HepG2 (cell line): ENCODE data around the gene ABAT. TPM values are rescaled to one million over a fixed set of nuclear protein-coding genes. Genes with fewer than 3 reads are reported as not detected.

Experiments
- ATAC-seq: fragments of 200-7000 bp; cut with Tn5 transposase; 3 replicates; pipeline ENCODE4 v1.9.1; 2020; ENCODE audit warnings: mild to moderate bottlenecking, moderate library complexity
- BruUV-seq: library from RNA; stranded (reverse); fragments of 400-500 nt; replicated peaks from 2 replicates; lab custom pipeline; 2021; lab: Mats Ljungman, UMichigan
- CTCF ChIA-PET: fragments of 300-600 bp; formaldehyde crosslinking; extraction: SDS; loops from one replicate; lab custom pipeline; 2021; ENCODE audit warnings: low total read pairs, inconsistent platforms, low intra/inter-chr PET ratio; lab: Yijun Ruan, JAX
- POLR2A ChIA-PET: fragments of 350-600 bp; sonication (Branson Sonifier 250); formaldehyde crosslinking; loops from one replicate; lab custom pipeline; 2020; ENCODE audit warnings: antibody characterized with exemption, inconsistent platforms; lab: Yijun Ruan, JAX
- DNase-seq: peaks from one replicate; pipeline ENCODE4 v3.0.0-alpha.2; 2015; ENCODE audit warnings: low spot score
- FAIRE-seq: peaks from 3 replicates; lab custom pipeline; 2011; peaks lifted over from hg19 to GRCh38; lab: Jason Lieb, UNC
- H2AFZ ChIP-seq: one replicate; pipeline ENCODE4 v1.6.1; 2011; ENCODE audit warnings: low read length, inconsistent platforms
- H3K27ac ChIP-seq: fragments of 300-600 bp; 3 replicates; pipeline ENCODE4 v1.8.0; 2011; ENCODE audit warnings: mixed run types, mild to moderate bottlenecking, mixed read lengths, low read length, inconsistent platforms; ENCODE audit not compliant: insufficient read depth; ENCODE audit errors: extremely low read length
- H3K27me3 ChIP-seq, 2 experiments: fragments of 200-600 bp in 1 of 2; 2 replicates in 1 of 2; 3 replicates in 1 of 2; pipeline versions ENCODE4 v1.6.0 to v1.8.0; 2011; ENCODE audit warnings: low read length in 2 of 2, mild to moderate bottlenecking in 2 of 2, moderate library complexity in 2 of 2, inconsistent platforms in 1 of 2; ENCODE audit not compliant: insufficient read depth in 2 of 2, control insufficient read depth in 1 of 2
- H3K36me3 ChIP-seq, 2 experiments: fragments of 200-600 bp in 1 of 2; replicated peaks in 1 of 2; 2 replicates in 1 of 2; 3 replicates in 1 of 2; pipeline versions ENCODE4 v1.5.1 to v1.8.0; 2011; ENCODE audit warnings: low read length in 2 of 2, inconsistent platforms in 1 of 2; ENCODE audit not compliant: insufficient read depth in 2 of 2, control insufficient read depth in 1 of 2
- H3K4me1 ChIP-seq: 2 replicates; pipeline ENCODE4 v1.5.1; 2012; ENCODE audit warnings: low read length, inconsistent platforms; ENCODE audit not compliant: insufficient read depth
- H3K4me2 ChIP-seq: 2 replicates; pipeline ENCODE4 v1.6.0; 2011; ENCODE audit warnings: low read depth, low read length, inconsistent platforms
- H3K4me3 ChIP-seq, 3 experiments: fragments of 200-600 bp in 1 of 3; sonication (generic), shearing (Covaris generic) in 1 of 3; replicated peaks in 1 of 3; 2 replicates each; pipeline ENCODE4 v1.5.1; 2011 to 2016; ENCODE audit warnings: low read length in 3 of 3, inconsistent platforms in 2 of 3, low read depth in 2 of 3, mild to moderate bottlenecking in 2 of 3, control low read depth in 1 of 3, mixed read lengths in 1 of 3; ENCODE audit not compliant: insufficient read depth in 1 of 3
- H3K79me2 ChIP-seq: one replicate; pipeline ENCODE4 v1.6.1; 2011; ENCODE audit warnings: low read length, inconsistent platforms; ENCODE audit not compliant: insufficient read depth
- H3K9ac ChIP-seq: 2 replicates; pipeline ENCODE4 v1.6.0; 2011; ENCODE audit warnings: mild to moderate bottlenecking, low read depth, low read length, inconsistent platforms; ENCODE audit not compliant: insufficient read depth
- H3K9me3 ChIP-seq: 2 replicates; pipeline ENCODE4 v1.5.1; 2012; ENCODE audit warnings: mild to moderate bottlenecking, low read length
- H4K20me1 ChIP-seq: 2 replicates; pipeline ENCODE4 v1.6.0; 2011; ENCODE audit warnings: inconsistent platforms, mild to moderate bottlenecking, low read length, moderate library complexity; ENCODE audit not compliant: insufficient read depth
- AGO2 ChIP-seq: fragments of 200-400 bp; formaldehyde crosslinking; optimal IDR thresholded peaks from 2 replicates; pipeline ENCODE3; 2017; ENCODE audit warnings: mild to moderate bottlenecking, low read depth, low read length, moderate library complexity
- FLYWCH1 ChIP-seq: sonication (generic); formaldehyde crosslinking; IDR thresholded peaks from 2 replicates; pipeline ENCODE4 v1.8.1; 2023; ENCODE audit warnings: mild to moderate bottlenecking, missing genetic modification reagents
- GPN1 ChIP-seq: sonication (generic); formaldehyde crosslinking; IDR thresholded peaks from 2 replicates; pipeline ENCODE4 v1.5.1; 2020; ENCODE audit warnings: missing genetic modification reagents, borderline replicate concordance
- HCFC1 ChIP-seq: fragments of 150-350 bp; IDR thresholded peaks from 2 replicates; pipeline ENCODE4 v1.6.1; 2014; ENCODE audit warnings: low read depth, low read length
- NFYC ChIP-seq: IDR thresholded peaks from 2 replicates; pipeline ENCODE4 v1.6.1; 2016; ENCODE audit warnings: missing genetic modification reagents, missing compliant biosample characterization
- NKX3-1 ChIP-seq: sonication (generic); formaldehyde crosslinking; IDR thresholded peaks from 2 replicates; pipeline ENCODE4 v1.5.0; 2020; ENCODE audit warnings: missing genetic modification reagents
- NR2C2 ChIP-seq: sonication (generic); formaldehyde crosslinking; IDR thresholded peaks from 2 replicates; pipeline ENCODE4 v1.4.0; 2020; ENCODE audit warnings: missing genetic modification reagents, mild to moderate bottlenecking, moderate library complexity, borderline replicate concordance
- REL ChIP-seq: sonication (generic); formaldehyde crosslinking; conservative IDR thresholded peaks from 2 replicates; pipeline ENCODE4 v1.8.0; 2022; ENCODE audit warnings: mild to moderate bottlenecking, missing genetic modification reagents, moderate library complexity
- SP5 ChIP-seq: IDR thresholded peaks from 2 replicates; pipeline ENCODE4 v1.6.1; 2016; ENCODE audit warnings: low read depth, borderline replicate concordance
- ZNF138 ChIP-seq: sonication (generic); formaldehyde crosslinking; IDR thresholded peaks from 2 replicates; pipeline ENCODE4 v1.5.0; 2020; ENCODE audit warnings: mild to moderate bottlenecking, low read depth, missing genetic modification reagents
- ZNF496 ChIP-seq: sonication (generic); formaldehyde crosslinking; IDR thresholded peaks from 2 replicates; pipeline ENCODE4 v1.8.1; 2023; ENCODE audit warnings: mild to moderate bottlenecking, moderate library complexity, missing genetic modification reagents; ENCODE audit not compliant: insufficient replicate concordance
- ZNF557 ChIP-seq: sonication (generic); formaldehyde crosslinking; IDR thresholded peaks from 2 replicates; pipeline ENCODE4 v1.4.0; 2020; ENCODE audit warnings: missing genetic modification reagents
- WGBS: methylation state at CpG from one replicate; pipeline ENCODE4 v1.1.6; 2017; ENCODE audit warnings: low lambda C conversion rate; 5-methylcytosine and 5-hydroxymethylcytosine counted together
- in situ Hi-C: cut with HindIII; loops from 2 replicates; pipeline ENCODE4 v1.10.0; 2017; ENCODE audit warnings: low pct_unique_long_range_greater_than_20kb; ENCODE audit not compliant: extremely low pct_ligation_motif_present
- intact Hi-C: fragments of 100-400 bp; cut with micrococcal nuclease; formaldehyde crosslinking; loops from one replicate; pipeline ENCODE4 v1.10.0; 2022; ENCODE audit not compliant: unreplicated experiment
- polyA plus RNA-seq, 8 experiments: library from polyadenylated mRNA; depleted of rRNA in 3 of 8; stranded (reverse) in 7 of 8; unstranded in 1 of 8; fragments of >200 nt; fragmentation: Illumina TruSeq in 4 of 8; extraction: Trizol in 4 of 8; gene quantifications; 2 replicates each; pipeline versions ENCODE4 v1.2.1 to v1.2.3, GENCODE V29; 2011 to 2016; ENCODE audit warnings: low read depth in 4 of 8, missing spikeins in 1 of 8, mixed read lengths in 1 of 8; ENCODE audit not compliant: insufficient read depth in 1 of 8
- total RNA-seq, 5 experiments: library from RNA; depleted of rRNA; stranded (reverse); fragments of >200 nt; fragmentation: Illumina TruSeq; extraction: Trizol; gene quantifications; 2 replicates each; pipeline ENCODE4 v1.2.3, GENCODE V29; 2016; ENCODE audit warnings: low read depth in 1 of 5
- TF ChIP-seq, protein P1 (sequence below): sonication (generic); formaldehyde crosslinking; IDR thresholded peaks from 2 replicates; pipeline ENCODE4 v1.5.0; 2020; ENCODE audit warnings: mild to moderate bottlenecking, missing genetic modification reagents, borderline replicate concordance
- TF ChIP-seq, protein P2 (sequence below): sonication (generic); formaldehyde crosslinking; IDR thresholded peaks from 2 replicates; pipeline ENCODE4 v1.4.0; 2020; ENCODE audit warnings: missing genetic modification reagents, borderline replicate concordance
- TF ChIP-seq, protein P3 (sequence below): sonication (generic); formaldehyde crosslinking; IDR thresholded peaks from 2 replicates; pipeline ENCODE4 v1.8.1; 2023; ENCODE audit warnings: mild to moderate bottlenecking, missing genetic modification reagents, borderline replicate concordance
- TF ChIP-seq, protein P4 (sequence below): sonication (generic); formaldehyde crosslinking; IDR thresholded peaks from 2 replicates; pipeline ENCODE4 v1.5.0; 2020; ENCODE audit warnings: missing genetic modification reagents

The ABAT gene
- total and polyA plus RNA-seq, 2 of the 13 experiments (the other 11 are each of a cell fraction or from before 2014, with no cell fraction given): 47.6 to 97.3 TPM

DNA sequence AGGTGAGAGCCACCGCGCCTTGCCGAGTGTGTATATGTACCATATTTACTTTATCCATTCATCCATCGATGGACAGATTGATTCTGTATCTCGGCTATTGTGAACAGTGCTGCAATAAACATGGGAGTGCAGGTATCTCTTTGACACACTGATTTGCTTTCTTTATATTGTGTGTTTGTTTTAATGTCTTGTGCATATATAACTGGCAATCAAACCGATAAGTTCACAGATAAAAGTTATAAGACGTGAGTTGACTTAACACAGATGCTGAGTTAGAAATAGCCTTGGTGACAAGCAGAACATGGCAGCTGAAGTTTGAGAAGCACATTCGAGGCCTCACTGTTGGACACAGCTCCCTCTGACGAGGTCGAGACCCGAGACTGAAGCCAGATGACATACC, 99.8 kb downstream of the ABAT start:
- in situ Hi-C loops: no loop called here
- ATAC-seq (no peak), DNase-seq (no peak), FAIRE-seq (no peak)
- no peak overlapping the region for H3K4me3 ChIP-seq
- no peaks in the 10 kb centered on the region for H3K79me2 ChIP-seq
- no peak overlapping the region for H3K27ac ChIP-seq
- H3K9ac ChIP-seq: no peak overlapping the region
- intact Hi-C loops: no loop called here
- H3K36me3 ChIP-seq: peaks cover 48 to 71% of the 10 kb centered on the region in 2 experiments
- H3K4me2 ChIP-seq: no peak overlapping the region
- 93% methylated on average over 11 of the region's 11 CpGs for WGBS
- TSS peak; percentile 48 for BruUV-seq
- no peaks in the 10 kb centered on the region for H3K4me1 ChIP-seq
- no peaks in the 10 kb centered on the region for H3K9me3 ChIP-seq
- POLR2A ChIA-PET: no interaction called here
- no peak overlapping the region for H2AFZ ChIP-seq
- no peaks in the 10 kb centered on the region for H3K27me3 ChIP-seq
- no peaks in the 10 kb centered on the region for H4K20me1 ChIP-seq
- CTCF ChIA-PET: no interaction called here
- TF ChIP-seq SP5 (no peak), AGO2 (no peak), NKX3-1 (CRISPR knock-in tag) (no peak), NFYC (no peak), ZNF138 (CRISPR knock-in tag) (no peak), HCFC1 (no peak), ZNF557 (CRISPR knock-in tag) (no peak), FLYWCH1 (no peak), REL (CRISPR knock-in tag) (no peak), NR2C2 (CRISPR knock-in tag) (no peak), GPN1 (CRISPR knock-in tag) (no peak), ZNF496 (CRISPR knock-in tag) (no peak)
- TF ChIP-seq, protein P1, sequence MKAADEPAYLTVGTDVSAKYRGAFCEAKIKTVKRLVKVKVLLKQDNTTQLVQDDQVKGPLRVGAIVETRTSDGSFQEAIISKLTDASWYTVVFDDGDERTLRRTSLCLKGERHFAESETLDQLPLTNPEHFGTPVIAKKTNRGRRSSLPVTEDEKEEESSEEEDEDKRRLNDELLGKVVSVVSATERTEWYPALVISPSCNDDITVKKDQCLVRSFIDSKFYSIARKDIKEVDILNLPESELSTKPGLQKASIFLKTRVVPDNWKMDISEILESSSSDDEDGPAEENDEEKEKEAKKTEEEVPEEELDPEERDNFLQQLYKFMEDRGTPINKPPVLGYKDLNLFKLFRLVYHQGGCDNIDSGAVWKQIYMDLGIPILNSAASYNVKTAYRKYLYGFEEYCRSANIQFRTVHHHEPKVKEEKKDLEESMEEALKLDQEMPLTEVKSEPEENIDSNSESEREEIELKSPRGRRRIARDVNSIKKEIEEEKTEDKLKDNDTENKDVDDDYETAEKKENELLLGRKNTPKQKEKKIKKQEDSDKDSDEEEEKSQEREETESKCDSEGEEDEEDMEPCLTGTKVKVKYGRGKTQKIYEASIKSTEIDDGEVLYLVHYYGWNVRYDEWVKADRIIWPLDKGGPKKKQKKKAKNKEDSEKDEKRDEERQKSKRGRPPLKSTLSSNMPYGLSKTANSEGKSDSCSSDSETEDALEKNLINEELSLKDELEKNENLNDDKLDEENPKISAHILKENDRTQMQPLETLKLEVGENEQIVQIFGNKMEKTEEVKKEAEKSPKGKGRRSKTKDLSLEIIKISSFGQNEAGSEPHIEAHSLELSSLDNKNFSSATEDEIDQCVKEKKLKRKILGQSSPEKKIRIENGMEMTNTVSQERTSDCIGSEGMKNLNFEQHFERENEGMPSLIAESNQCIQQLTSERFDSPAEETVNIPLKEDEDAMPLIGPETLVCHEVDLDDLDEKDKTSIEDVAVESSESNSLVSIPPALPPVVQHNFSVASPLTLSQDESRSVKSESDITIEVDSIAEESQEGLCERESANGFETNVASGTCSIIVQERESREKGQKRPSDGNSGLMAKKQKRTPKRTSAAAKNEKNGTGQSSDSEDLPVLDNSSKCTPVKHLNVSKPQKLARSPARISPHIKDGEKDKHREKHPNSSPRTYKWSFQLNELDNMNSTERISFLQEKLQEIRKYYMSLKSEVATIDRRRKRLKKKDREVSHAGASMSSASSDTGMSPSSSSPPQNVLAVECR (CRISPR knock-in tag): no peak
- TF ChIP-seq, protein P2, sequence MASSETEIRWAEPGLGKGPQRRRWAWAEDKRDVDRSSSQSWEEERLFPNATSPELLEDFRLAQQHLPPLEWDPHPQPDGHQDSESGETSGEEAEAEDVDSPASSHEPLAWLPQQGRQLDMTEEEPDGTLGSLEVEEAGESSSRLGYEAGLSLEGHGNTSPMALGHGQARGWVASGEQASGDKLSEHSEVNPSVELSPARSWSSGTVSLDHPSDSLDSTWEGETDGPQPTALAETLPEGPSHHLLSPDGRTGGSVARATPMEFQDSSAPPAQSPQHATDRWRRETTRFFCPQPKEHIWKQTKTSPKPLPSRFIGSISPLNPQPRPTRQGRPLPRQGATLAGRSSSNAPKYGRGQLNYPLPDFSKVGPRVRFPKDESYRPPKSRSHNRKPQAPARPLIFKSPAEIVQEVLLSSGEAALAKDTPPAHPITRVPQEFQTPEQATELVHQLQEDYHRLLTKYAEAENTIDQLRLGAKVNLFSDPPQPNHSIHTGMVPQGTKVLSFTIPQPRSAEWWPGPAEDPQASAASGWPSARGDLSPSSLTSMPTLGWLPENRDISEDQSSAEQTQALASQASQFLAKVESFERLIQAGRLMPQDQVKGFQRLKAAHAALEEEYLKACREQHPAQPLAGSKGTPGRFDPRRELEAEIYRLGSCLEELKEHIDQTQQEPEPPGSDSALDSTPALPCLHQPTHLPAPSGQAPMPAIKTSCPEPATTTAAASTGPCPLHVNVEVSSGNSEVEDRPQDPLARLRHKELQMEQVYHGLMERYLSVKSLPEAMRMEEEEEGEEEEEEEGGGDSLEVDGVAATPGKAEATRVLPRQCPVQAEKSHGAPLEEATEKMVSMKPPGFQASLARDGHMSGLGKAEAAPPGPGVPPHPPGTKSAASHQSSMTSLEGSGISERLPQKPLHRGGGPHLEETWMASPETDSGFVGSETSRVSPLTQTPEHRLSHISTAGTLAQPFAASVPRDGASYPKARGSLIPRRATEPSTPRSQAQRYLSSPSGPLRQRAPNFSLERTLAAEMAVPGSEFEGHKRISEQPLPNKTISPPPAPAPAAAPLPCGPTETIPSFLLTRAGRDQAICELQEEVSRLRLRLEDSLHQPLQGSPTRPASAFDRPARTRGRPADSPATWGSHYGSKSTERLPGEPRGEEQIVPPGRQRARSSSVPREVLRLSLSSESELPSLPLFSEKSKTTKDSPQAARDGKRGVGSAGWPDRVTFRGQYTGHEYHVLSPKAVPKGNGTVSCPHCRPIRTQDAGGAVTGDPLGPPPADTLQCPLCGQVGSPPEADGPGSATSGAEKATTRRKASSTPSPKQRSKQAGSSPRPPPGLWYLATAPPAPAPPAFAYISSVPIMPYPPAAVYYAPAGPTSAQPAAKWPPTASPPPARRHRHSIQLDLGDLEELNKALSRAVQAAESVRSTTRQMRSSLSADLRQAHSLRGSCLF: no peak
- TF ChIP-seq, protein P3, sequence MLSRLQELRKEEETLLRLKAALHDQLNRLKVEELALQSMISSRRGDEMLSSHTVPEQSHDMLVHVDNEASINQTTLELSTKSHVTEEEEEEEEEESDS (CRISPR knock-in tag): no peak
- TF ChIP-seq, protein P4, sequence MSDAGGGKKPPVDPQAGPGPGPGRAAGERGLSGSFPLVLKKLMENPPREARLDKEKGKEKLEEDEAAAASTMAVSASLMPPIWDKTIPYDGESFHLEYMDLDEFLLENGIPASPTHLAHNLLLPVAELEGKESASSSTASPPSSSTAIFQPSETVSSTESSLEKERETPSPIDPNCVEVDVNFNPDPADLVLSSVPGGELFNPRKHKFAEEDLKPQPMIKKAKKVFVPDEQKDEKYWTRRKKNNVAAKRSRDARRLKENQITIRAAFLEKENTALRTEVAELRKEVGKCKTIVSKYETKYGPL: no peak
